HG02759 (cell line): Measurements from ENCODE around the gene SOWAHA.
A peak's percentile ranks its signal among the peaks of the same experiment; 100 is the strongest.

Experiments used
- ATAC-seq: cut with Tn5 transposase; IDR thresholded peaks from one replicate; pipeline ENCODE4 v1.9.1; 2021; ENCODE audit warnings: mild to moderate bottlenecking, moderate library complexity; ENCODE audit not compliant: unreplicated experiment

The SOWAHA gene

GRCh38 chr5:132825033-132825833 is 12.1 kb downstream of the SOWAHA start:
- no peak for ATAC-seq

- no peak for ATAC-seq
These were observed 12.8 kb downstream of the SOWAHA start for GRCh38 chr5:132825834-132826391.

- no peak for ATAC-seq
These were observed 13.5 kb downstream of the SOWAHA start for GRCh38 chr5:132826424-132827082.

- ATAC-seq = no peak
These were observed 15.0 kb downstream of the SOWAHA start for GRCh38 chr5:132827943-132828673.

- no peak for ATAC-seq
These were observed 15.9 kb downstream of the SOWAHA start for GRCh38 chr5:132828846-132829494.

GRCh38 chr5:132829742-132830435 is 16.8 kb downstream of the SOWAHA start:
- peak; percentile 85 for ATAC-seq

- ATAC-seq = peak; percentile 72
These were observed 17.5 kb downstream of the SOWAHA start, which contains the start of gene SHROOM1 for GRCh38 chr5:132830436-132831094. Gene SHROOM1 (minus strand): TSS chr5:132830647. CDS start chr5:132826140, 4,507 bp downstream.

- ATAC-seq = no peak
These were observed 18.2 kb downstream of the SOWAHA start for GRCh38 chr5:132831095-132831860.

GRCh38 chr5:132832612-132833011 is 19.5 kb downstream of the SOWAHA start:
- ATAC-seq = no peak

- ATAC-seq = no peak
These were observed 21.0 kb downstream of the SOWAHA start for GRCh38 chr5:132834057-132834456.

- no peak for ATAC-seq
These were observed 23.8 kb downstream of the SOWAHA start for GRCh38 chr5:132836852-132837251.

- ATAC-seq = no peak
These were observed 24.8 kb downstream of the SOWAHA start for GRCh38 chr5:132837868-132838267.

- no peak for ATAC-seq
These were observed 25.6 kb downstream of the SOWAHA start for GRCh38 chr5:132838516-132839282.

GRCh38 chr5:132839426-132840301 is 26.6 kb downstream of the SOWAHA start:
- no peak for ATAC-seq

GRCh38 chr5:132840313-132840712 is 27.2 kb downstream of the SOWAHA start:
- no peak for ATAC-seq

GRCh38 chr5:132840896-132841295 is 27.8 kb downstream of the SOWAHA start:
- no peak for ATAC-seq

- no peak for ATAC-seq
These were observed 28.2 kb downstream of the SOWAHA start for GRCh38 chr5:132841305-132841704.
